PFSK-1 (cell line): ENCODE results near the gene AMDHD2.

Experiments
- FOXP2 ChIP-seq: optimal IDR thresholded peaks from 2 replicates; pipeline ENCODE3; 2011; ENCODE audit warnings: borderline replicate concordance, control low read depth, inconsistent platforms; ENCODE audit not compliant: insufficient read depth; ENCODE audit errors: extremely low read length, extremely low read depth
- POLR2AphosphoS5 ChIP-seq: IDR thresholded peaks from 2 replicates; pipeline ENCODE4 v1.6.1; 2012; ENCODE audit warnings: low read depth, mild to moderate bottlenecking, control low read depth, low read length, moderate library complexity
- SIN3A ChIP-seq: IDR thresholded peaks from 2 replicates; pipeline ENCODE4 v1.6.1; 2012; ENCODE audit warnings: mild to moderate bottlenecking, low read length, moderate library complexity, borderline replicate concordance; ENCODE audit not compliant: insufficient read depth
- TAF1 ChIP-seq: IDR thresholded peaks from 2 replicates; pipeline ENCODE4 v1.6.1; 2012; ENCODE audit warnings: low read length, control low read depth, borderline replicate concordance; ENCODE audit not compliant: insufficient read depth
- TF ChIP-seq, protein P1 (sequence below), 2 experiments: IDR thresholded peaks; 2 replicates each; pipeline versions ENCODE4 v1.6.1 to v1.8.0; 2011 to 2012; ENCODE audit warnings: low read depth in 2 of 2, low read length in 2 of 2, control low read depth in 1 of 2, inconsistent platforms in 1 of 2, mild to moderate bottlenecking in 1 of 2, moderate library complexity in 1 of 2; ENCODE audit not compliant: insufficient read depth in 1 of 2

DNA sequence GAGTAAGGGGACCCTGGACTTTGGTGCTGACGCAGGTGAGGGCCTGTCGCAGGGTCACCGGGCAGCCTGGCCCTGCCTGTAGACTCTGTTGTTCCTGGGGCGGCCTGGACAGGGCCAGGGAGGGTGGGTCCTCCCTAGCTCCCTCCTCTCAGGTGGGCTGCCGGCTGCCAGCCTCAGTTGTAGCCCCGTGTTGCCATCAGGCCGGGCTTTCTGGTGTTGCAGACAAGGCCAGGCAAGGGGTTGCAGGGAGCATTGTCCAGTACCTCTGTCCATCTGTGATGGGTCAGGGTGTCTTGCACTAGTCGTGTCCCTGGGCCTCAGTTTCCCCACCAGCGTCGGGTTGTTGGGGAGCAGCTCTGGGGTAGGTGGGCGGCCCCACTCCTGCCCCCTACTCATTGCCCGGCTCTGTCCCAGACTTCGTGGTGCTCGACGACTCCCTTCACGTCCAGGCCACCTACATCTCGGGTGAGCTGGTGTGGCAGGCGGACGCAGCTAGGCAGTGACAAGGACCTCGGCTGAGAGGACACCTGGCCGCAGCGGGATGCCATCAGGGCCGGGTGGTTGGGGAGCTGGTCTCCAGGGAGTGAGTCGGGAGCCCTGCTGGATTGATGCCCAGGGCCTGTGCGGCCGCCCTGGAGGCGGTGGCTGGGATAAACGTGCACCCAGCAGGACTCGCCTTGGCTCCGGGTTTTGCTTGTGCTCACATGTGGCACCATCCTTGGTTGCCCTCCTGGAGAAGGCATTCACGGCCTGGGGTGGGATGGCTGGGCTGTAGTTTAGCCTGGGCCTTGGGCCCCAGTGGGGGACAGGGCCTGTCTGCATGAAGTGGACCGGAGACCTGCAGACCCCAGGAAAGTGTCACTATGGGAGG is 9.1 kb downstream of the AMDHD2 start:
- TF ChIP-seq POLR2AphosphoS5 (no peak), TAF1 (no peak), SIN3A (no peak), FOXP2 (no peak)
- TF ChIP-seq, protein P1, sequence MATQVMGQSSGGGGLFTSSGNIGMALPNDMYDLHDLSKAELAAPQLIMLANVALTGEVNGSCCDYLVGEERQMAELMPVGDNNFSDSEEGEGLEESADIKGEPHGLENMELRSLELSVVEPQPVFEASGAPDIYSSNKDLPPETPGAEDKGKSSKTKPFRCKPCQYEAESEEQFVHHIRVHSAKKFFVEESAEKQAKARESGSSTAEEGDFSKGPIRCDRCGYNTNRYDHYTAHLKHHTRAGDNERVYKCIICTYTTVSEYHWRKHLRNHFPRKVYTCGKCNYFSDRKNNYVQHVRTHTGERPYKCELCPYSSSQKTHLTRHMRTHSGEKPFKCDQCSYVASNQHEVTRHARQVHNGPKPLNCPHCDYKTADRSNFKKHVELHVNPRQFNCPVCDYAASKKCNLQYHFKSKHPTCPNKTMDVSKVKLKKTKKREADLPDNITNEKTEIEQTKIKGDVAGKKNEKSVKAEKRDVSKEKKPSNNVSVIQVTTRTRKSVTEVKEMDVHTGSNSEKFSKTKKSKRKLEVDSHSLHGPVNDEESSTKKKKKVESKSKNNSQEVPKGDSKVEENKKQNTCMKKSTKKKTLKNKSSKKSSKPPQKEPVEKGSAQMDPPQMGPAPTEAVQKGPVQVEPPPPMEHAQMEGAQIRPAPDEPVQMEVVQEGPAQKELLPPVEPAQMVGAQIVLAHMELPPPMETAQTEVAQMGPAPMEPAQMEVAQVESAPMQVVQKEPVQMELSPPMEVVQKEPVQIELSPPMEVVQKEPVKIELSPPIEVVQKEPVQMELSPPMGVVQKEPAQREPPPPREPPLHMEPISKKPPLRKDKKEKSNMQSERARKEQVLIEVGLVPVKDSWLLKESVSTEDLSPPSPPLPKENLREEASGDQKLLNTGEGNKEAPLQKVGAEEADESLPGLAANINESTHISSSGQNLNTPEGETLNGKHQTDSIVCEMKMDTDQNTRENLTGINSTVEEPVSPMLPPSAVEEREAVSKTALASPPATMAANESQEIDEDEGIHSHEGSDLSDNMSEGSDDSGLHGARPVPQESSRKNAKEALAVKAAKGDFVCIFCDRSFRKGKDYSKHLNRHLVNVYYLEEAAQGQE (IDR thresholded peaks at IDR 0.05; ENCODE audit: insufficient read depth in 1 of 2, low read depth in 2 of 2, low read length in 2 of 2), result no peak
